Measurements from ENCODE around the gene AARS2.
A peak's percentile ranks its signal among the peaks of the same experiment; 100 is the strongest.

The AARS2 gene

GRCh38 chr6:44250718-44251123 lies 62.4 kb downstream of the AARS2 start:
- DNase-seq (ENCODE audit: low spot score in 2 of 2) (no peak), ATAC-seq (replicated peaks; ENCODE audit: extremely low read depth, poor library complexity, severe bottlenecking) (no peak)
- Mint-ChIP-seq H3K36me3 (ENCODE audit: insufficient read depth) (peaks cover 94% of the 10 kb centered on the region), H3K27me3 (no peaks in the 10 kb centered on the region), H3K27ac (ENCODE audit: low read depth) (no peak overlapping the region), H3K4me1 (peaks cover 77% of the 10 kb centered on the region), H3K4me3 (no peak overlapping the region), H3K9me3 (no peaks in the 10 kb centered on the region)

- Mint-ChIP-seq H3K36me3 (ENCODE audit: insufficient read depth) (peaks cover 93% of the 10 kb centered on the region), H3K4me3 (peak overlapping the region; percentile 28), H3K27me3 (no peaks in the 10 kb centered on the region), H3K4me1 (peaks cover 77% of the 10 kb centered on the region), H3K27ac (ENCODE audit: low read depth) (peak overlapping the region; percentile 27), H3K9me3 (no peaks in the 10 kb centered on the region)
- ATAC-seq (replicated peaks; ENCODE audit: extremely low read depth, poor library complexity, severe bottlenecking) (no peak), DNase-seq (ENCODE audit: low spot score in 2 of 2) (no peak)
Observed at GRCh38 chr6:44250067-44250717, 63.0 kb downstream of the AARS2 start.

Measured in central memory CD8-positive, alpha-beta T cell (primary cell).